ENCODE measurements around the gene TGFBR2.
"Not testable (repeated sequence)": the region's sequence is repeated elsewhere in the genome, so short reads cannot be mapped to it uniquely, and the experiment has no call there.

Gene TGFBR2

DNA sequence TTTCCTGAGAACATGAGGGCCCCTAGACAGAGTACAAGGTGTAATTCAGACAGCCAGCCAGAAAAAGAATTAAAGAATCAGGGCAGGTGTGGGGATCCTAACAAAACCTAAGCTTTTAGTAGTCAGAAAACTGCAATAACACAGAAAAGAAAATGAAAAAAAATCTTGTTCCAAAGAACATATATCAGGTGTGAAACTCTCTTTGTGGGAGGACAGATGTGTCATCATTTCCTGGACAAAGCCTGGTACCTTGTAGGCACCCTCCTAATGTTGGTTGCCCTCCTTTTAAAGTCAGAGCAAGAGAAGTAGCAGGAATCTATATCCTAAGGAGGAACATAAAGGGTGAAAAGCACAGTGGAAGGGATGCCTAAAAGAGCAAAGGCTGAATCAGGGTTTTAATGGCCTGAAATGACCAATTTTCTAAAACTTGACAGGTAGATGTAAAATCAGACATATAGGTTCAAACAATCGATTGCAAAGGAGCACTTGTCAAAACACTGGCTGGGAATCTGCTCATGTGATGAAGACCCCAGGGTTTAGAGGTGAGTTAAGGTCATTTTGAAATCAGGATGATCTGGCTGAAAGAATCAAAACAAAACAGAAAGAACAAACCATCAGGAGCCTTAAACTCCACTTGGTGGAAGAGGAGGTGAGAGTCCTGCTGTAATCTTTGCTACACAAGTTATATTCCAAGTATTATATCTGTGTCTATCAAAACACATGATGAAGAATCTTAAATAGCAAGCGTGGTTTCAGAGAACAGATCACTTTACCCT is 54.9 kb downstream of the TGFBR2 start:
- Mint-ChIP-seq H3K27ac (peak overlapping the region; percentile 96), H3K27me3 (no peaks in the 10 kb centered on the region), H3K9me3 (ENCODE audit: low read depth) (peaks cover 3% of the 10 kb centered on the region), H3K4me1 (ENCODE audit: low read depth) (peaks cover 94% of the 10 kb centered on the region), H3K36me3 (peaks cover 44% of the 10 kb centered on the region), H3K4me3 (peak overlapping the region; percentile 62)

DNA sequence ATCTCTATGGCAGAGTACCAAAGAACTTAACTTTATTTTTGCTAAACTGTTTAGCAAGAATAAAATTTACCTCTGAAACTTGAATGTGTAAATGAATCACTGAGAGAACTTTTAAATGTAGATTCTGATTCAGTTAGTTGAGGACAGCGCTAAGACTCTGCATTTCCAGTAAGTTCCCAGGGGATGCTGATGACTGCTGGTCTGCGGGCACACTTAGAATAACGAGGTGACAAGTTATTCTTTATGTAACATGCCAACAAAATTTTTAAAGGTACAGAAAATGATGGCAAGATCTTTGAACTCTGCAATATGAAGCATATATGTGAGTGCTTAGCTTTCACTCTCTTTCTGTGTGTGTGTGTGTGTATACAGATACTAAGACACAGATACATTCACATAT is 56.4 kb downstream of the TGFBR2 start:
- Mint-ChIP-seq H3K4me1 (ENCODE audit: low read depth) (peaks cover 92% of the 10 kb centered on the region), H3K4me3 (peak overlapping the region; percentile 62), H3K27ac (peak overlapping the region; percentile 96), H3K9me3 (ENCODE audit: low read depth) (no peaks in the 10 kb centered on the region), H3K36me3 (peaks cover 32% of the 10 kb centered on the region), H3K27me3 (no peaks in the 10 kb centered on the region)

DNA sequence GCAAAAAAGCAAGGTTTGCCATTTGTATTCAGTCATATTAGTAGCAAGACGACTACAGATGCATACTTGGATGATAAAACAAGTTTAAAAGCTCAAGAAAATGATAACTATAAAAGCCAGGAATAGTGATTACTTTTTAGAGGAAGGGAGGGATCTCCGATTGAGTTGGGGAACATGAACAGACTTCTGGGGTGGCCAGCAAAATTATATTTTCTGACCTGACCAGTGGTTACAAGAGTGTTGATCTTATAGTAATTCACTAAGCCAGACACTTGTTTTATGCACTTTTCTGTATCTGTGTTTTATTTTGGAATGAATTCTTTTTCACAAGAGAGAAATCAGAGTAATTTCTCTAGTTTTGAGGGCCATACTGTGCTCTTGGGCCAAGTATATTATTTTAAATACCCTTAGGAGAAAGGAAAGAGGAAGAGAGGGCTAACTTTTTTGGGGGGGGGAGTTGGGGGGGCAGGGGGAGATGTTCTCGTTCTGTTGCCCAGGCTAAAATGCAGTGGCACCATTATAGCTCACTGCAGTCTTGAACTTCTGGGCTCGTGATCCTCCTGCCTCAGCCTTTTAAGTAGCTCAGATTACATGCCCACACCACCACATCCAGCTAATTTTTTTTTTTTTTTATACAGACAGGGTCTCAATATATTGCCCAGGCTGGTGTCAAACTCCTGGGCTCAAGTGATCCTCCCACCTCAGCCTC is 57.3 kb downstream of the TGFBR2 start:
- Mint-ChIP-seq H3K36me3 (peaks cover 38% of the 10 kb centered on the region), H3K4me3 (peak overlapping the region; percentile 72), H3K9me3 (ENCODE audit: low read depth) (no peaks in the 10 kb centered on the region), H3K27ac (peak overlapping the region; percentile 96), H3K4me1 (ENCODE audit: low read depth) (peaks cover 92% of the 10 kb centered on the region), H3K27me3 (no peaks in the 10 kb centered on the region)

DNA sequence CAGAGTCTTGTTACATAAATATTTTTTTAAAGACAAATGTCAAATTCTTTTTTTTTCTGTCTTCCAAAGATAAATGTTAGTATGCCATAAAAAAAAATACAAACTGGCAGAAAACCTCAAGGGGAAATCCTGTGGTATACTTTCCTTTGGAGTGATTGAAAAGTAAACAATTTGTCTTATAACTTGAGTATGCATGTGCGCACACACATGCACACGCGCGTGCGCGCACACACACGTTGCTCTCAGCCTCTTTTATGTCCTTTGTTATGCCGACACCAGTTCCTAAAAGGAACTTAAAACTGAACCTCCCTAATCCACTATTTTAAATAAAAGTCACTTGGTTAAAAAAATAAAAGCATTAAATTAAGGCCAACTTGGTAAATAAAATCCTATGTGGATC is 58.1 kb downstream of the TGFBR2 start:
- Mint-ChIP-seq H3K27ac (peak overlapping the region; percentile 96), H3K27me3 (no peaks in the 10 kb centered on the region), H3K36me3 (peaks cover 39% of the 10 kb centered on the region), H3K9me3 (ENCODE audit: low read depth) (no peaks in the 10 kb centered on the region), H3K4me1 (ENCODE audit: low read depth) (peaks cover 92% of the 10 kb centered on the region), H3K4me3 (peak overlapping the region; percentile 72)

DNA sequence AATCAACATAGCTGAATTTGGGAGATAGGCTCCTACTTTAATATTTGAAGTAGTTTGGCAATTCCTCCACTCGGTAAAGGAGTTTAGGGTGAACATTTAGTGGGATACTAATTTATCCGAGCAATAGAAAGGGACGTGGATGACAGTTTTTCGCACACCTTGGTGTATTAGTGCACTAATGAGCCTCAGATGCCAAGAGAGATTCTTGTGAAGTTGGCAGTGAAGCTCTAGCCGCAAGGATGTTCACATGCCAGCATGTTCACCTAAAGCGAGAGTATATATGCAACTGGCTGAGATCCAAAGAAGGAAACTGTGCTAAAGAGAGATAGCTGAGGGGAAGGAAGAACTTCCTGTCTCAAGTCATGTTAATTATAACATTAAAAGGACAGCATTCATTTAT is 58.5 kb downstream of the TGFBR2 start:
- peak overlapping the region; percentile 72 for H3K4me3 Mint-ChIP-seq
- H3K9me3 Mint-ChIP-seq (ENCODE audit: low read depth) = no peaks in the 10 kb centered on the region
- H3K4me1 Mint-ChIP-seq (ENCODE audit: low read depth) = peaks cover 93% of the 10 kb centered on the region
- peak overlapping the region; percentile 96 for H3K27ac Mint-ChIP-seq
- peaks cover 43% of the 10 kb centered on the region for H3K36me3 Mint-ChIP-seq
- H3K27me3 Mint-ChIP-seq = no peaks in the 10 kb centered on the region

DNA sequence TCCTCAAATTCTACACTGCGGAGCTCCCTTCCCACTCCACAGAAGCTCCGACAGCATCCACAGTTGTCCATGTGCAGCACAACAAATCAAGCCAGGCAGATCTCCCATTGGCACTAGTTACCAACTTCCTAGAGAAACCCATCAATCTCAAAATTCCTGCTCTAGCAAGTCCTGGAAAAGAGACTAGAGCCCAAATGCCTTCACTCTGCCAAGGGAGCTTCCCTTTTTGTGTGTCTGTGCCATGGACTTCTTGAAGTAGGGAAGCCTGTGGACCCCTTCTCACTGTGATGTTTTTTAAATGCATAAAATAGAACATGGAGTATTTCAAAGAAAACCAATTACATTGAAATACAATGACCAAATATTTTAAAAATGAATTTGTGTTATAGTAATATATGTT is 59.1 kb downstream of the TGFBR2 start:
- Mint-ChIP-seq H3K36me3 (peaks cover 48% of the 10 kb centered on the region), H3K27me3 (no peaks in the 10 kb centered on the region), H3K9me3 (ENCODE audit: low read depth) (no peaks in the 10 kb centered on the region), H3K4me3 (peak overlapping the region; percentile 72), H3K27ac (peak overlapping the region; percentile 96), H3K4me1 (ENCODE audit: low read depth) (peaks cover 95% of the 10 kb centered on the region)

DNA sequence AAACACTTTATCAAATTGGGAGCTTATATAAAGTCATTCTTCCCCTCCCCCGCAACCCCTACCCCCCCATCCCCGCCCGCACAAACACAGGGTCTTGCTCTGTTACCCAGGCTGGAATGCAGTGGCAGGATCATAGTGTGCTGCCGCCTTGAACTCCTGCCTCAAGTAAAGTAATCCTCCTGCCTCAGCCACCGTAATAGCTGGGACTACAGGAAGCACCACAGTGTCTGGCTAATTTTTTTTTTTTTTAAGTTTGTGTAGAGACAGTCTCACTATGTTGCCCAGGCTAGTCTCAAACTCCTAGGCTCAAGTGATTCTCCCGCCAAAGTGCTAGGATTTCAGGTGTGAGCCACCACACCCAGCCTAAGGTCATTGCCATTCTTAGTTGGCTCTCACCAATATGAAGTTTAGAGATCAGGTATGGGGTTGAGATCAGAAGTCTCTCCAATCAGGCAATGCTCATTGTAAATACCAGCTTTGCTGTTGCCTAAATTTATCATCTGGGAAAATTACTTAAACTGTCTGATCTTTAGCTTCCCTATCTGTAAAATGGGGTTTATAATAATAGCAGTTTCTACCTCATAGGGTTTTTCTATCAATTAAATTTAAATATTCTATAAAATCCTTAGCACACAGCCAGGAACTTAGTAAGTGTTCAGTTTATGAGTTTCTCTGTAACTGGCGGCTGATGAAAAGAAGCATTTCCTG is 60.3 kb downstream of the TGFBR2 start:
- Mint-ChIP-seq H3K4me1 (ENCODE audit: low read depth) (peaks cover 95% of the 10 kb centered on the region), H3K9me3 (ENCODE audit: low read depth) (no peaks in the 10 kb centered on the region), H3K27me3 (no peaks in the 10 kb centered on the region), H3K27ac (peak overlapping the region; percentile 93), H3K36me3 (peaks cover 48% of the 10 kb centered on the region), H3K4me3 (peak overlapping the region; percentile 67)

DNA sequence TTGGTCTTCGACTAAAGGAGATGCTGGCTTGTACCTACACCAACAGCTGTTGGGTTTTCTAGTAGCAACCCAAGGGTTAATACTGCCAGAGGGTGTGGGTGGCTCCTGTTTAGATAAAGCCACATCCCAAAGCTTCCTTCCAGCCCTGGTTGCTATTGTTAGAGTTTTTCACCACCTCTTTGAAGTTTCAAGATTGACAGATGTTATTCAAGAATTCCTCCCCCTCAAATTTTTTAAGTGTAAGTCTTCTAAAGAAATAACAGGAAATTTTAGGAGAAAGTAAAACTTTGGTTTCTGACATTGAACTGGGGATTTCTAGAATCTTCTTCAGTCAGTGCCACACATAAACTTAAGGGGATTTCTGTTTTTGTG is 60.9 kb downstream of the TGFBR2 start:
- Mint-ChIP-seq H3K4me1 (ENCODE audit: low read depth) (peaks cover 95% of the 10 kb centered on the region), H3K27me3 (no peaks in the 10 kb centered on the region), H3K36me3 (peaks cover 50% of the 10 kb centered on the region), H3K9me3 (ENCODE audit: low read depth) (no peaks in the 10 kb centered on the region), H3K27ac (peak overlapping the region; percentile 93), H3K4me3 (peak overlapping the region; percentile 34)

DNA sequence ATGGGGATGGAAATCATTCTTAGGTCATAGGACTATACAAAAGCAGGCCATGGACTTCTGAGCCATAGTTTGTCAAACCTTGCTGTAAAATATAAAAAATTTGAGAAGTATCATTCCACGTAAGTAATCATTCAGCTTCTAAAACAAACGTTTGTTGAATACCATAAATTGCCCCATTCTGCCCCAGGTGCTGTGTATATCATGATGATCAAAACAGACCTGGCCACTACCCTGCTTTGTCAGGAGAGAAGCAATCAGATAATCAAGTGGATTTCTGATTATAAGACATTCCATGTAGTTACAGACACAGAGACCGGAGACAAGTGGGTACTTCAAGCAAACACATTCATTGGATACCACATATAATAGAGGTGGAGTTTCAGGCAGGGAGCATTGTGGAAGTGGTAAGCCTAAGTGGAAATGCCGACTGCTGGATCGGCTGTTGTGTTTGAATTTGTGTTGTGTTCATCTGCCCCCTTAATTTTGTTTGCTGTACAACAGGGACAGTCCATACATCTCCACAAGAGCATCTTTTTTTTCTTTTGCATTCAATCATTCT is 61.7 kb downstream of the TGFBR2 start:
- H3K9me3 Mint-ChIP-seq (ENCODE audit: low read depth) = no peaks in the 10 kb centered on the region
- H3K27ac Mint-ChIP-seq = peak overlapping the region; percentile 93
- peaks cover 54% of the 10 kb centered on the region for H3K36me3 Mint-ChIP-seq
- no peaks in the 10 kb centered on the region for H3K27me3 Mint-ChIP-seq
- H3K4me3 Mint-ChIP-seq = peak overlapping the region; percentile 49
- peaks cover 95% of the 10 kb centered on the region for H3K4me1 Mint-ChIP-seq (ENCODE audit: low read depth)

DNA sequence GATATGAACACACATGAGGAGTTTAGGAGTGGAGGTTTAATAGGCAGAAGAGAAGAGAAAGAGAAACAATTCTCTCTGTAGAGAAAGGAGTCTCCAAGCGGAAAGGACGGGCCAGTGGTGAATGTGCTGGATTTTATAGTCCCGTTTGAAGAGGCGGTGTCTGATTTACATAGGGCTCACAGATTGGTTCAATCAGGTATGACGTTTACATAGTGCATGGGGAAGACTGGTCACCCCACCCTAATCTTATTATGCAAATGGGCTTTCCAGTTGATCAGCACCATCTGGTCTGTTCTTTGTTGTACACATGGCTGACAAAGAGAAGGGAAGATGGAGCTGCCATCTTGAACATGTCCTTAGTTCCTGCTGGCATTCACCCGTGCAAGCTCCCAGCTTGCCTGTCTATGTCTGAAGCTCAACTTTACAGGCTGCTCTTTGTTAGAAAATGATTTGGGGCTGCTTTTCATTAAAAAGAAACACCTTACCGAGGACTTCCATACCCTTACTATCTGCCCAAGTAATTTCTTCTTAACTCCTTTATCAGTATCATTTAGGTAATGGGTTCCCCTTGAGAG is 63.0 kb downstream of the TGFBR2 start:
- peak overlapping the region; percentile 11 for H3K4me3 Mint-ChIP-seq
- peak overlapping the region; percentile 93 for H3K27ac Mint-ChIP-seq
- H3K9me3 Mint-ChIP-seq (ENCODE audit: low read depth); H3K27me3 Mint-ChIP-seq: not testable (repeated sequence)
- H3K36me3 Mint-ChIP-seq = peaks cover 55% of the 10 kb centered on the region
- H3K4me1 Mint-ChIP-seq (ENCODE audit: low read depth) = peaks cover 96% of the 10 kb centered on the region

DNA sequence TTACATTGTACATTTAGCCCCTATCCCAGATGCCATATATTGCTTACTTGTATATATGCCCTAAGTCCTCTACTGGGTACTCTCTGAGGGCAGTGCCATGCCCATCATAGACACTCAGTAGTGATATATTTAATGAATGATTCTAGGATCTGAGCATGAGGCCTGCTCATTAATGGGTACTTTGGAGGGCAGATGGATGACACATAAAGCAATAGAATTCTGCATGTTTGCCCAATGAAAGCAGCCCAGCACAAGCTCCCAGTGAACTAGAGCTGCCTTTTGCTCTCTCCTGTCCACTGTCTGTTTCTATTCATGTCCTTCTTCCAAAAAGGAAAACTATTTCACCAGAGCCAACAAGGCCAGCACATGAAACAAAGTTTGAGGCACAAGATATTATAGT is 63.9 kb downstream of the TGFBR2 start:
- H3K36me3 Mint-ChIP-seq = peaks cover 58% of the 10 kb centered on the region
- peak overlapping the region; percentile 93 for H3K27ac Mint-ChIP-seq
- H3K9me3 Mint-ChIP-seq (ENCODE audit: low read depth) = no peaks in the 10 kb centered on the region
- H3K4me3 Mint-ChIP-seq = peak overlapping the region; percentile 11
- H3K4me1 Mint-ChIP-seq (ENCODE audit: low read depth) = peaks cover 96% of the 10 kb centered on the region
- H3K27me3 Mint-ChIP-seq = no peaks in the 10 kb centered on the region

DNA sequence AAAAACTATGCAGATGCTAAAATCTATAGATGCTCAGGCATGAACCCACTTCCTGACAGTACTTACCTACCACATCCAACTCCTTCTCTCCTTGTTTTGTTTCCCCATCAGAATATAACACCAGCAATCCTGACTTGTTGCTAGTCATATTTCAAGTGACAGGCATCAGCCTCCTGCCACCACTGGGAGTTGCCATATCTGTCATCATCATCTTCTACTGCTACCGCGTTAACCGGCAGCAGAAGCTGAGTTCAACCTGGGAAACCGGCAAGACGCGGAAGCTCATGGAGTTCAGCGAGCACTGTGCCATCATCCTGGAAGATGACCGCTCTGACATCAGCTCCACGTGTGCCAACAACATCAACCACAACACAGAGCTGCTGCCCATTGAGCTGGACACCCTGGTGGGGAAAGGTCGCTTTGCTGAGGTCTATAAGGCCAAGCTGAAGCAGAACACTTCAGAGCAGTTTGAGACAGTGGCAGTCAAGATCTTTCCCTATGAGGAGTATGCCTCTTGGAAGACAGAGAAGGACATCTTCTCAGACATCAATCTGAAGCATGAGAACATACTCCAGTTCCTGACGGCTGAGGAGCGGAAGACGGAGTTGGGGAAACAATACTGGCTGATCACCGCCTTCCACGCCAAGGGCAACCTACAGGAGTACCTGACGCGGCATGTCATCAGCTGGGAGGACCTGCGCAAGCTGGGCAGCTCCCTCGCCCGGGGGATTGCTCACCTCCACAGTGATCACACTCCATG is 65.3 kb downstream of the TGFBR2 start:
- Mint-ChIP-seq H3K36me3 (peaks cover 66% of the 10 kb centered on the region), H3K27me3 (no peaks in the 10 kb centered on the region), H3K4me1 (ENCODE audit: low read depth) (peaks cover 97% of the 10 kb centered on the region), H3K9me3 (ENCODE audit: low read depth) (no peaks in the 10 kb centered on the region), H3K27ac (peak overlapping the region; percentile 93), H3K4me3 (peak overlapping the region; percentile 30)

DNA sequence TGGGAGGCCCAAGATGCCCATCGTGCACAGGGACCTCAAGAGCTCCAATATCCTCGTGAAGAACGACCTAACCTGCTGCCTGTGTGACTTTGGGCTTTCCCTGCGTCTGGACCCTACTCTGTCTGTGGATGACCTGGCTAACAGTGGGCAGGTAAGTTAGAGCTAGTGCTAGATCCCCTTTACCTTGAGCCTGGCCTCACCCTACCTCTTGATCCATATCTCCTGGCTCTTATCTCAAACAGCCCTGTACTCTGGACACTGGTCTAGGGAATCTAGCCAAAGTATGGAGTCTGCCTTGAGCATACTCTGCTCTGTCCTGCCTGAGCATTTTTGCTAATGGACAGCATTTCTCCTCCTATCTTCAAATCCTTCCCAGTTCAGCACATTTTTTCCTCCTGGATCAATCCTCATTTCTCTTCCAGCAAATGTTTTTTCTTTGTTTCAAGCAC is 65.9 kb downstream of the TGFBR2 start:
- H3K27me3 Mint-ChIP-seq = no peaks in the 10 kb centered on the region
- H3K27ac Mint-ChIP-seq = peak overlapping the region; percentile 93
- H3K4me1 Mint-ChIP-seq (ENCODE audit: low read depth) = peaks cover 99% of the 10 kb centered on the region
- H3K36me3 Mint-ChIP-seq = peaks cover 70% of the 10 kb centered on the region
- H3K9me3 Mint-ChIP-seq (ENCODE audit: low read depth) = no peaks in the 10 kb centered on the region
- peak overlapping the region; percentile 30 for H3K4me3 Mint-ChIP-seq

DNA sequence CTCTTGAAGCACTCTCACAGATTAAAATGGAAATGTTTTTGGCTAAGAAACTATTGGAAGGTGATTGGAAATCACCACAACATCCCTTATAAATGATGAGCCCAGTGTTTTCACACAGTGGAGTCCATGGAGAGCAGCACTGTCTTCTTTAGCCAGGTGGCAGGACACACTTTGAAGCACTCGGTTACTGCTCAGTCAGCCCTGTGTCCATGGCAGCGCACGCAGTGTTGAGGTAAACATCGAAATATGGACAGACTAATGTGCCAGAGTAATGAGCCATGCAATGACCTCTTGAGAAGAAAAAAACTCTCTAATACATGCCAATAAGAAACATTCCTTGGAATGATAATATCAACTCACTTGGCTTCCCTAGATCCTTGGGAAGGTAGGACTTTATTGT is 66.6 kb downstream of the TGFBR2 start:
- H3K27ac Mint-ChIP-seq = peak overlapping the region; percentile 93
- H3K27me3 Mint-ChIP-seq = no peaks in the 10 kb centered on the region
- H3K9me3 Mint-ChIP-seq (ENCODE audit: low read depth) = no peaks in the 10 kb centered on the region
- H3K4me1 Mint-ChIP-seq (ENCODE audit: low read depth) = peaks cover 99% of the 10 kb centered on the region
- peak overlapping the region; percentile 30 for H3K4me3 Mint-ChIP-seq
- peaks cover 77% of the 10 kb centered on the region for H3K36me3 Mint-ChIP-seq

Measured in activated naive CD8-positive, alpha-beta T cell (primary cell).